H1 (cell line): ENCODE results near the gene PTPN3. TPM values are rescaled to one million over a fixed set of nuclear protein-coding genes. Genes with fewer than 3 reads are reported as not detected.

ENCODE experiments used
- CTCF ChIA-PET: fragments of 300-600 bp; sonication (Branson Sonifier 250); formaldehyde crosslinking; loops from one replicate; lab custom pipeline; 2021; ENCODE audit not compliant: partially characterized antibody; lab: Charles Lee
- POLR2A ChIA-PET: fragments of 300-600 bp; sonication (Branson Sonifier 250); formaldehyde crosslinking; loops from one replicate; lab custom pipeline; 2021; ENCODE audit warnings: inconsistent platforms; ENCODE audit not compliant: partially characterized antibody; lab: Charles Lee
- DNase-seq, 2 experiments: peaks; one replicate each; pipeline versions ENCODE4 v3.0.0 to v3.0.0-alpha.2; 2010 to 2022; ENCODE audit warnings: low spot score in 2 of 2, low read depth in 1 of 2, mixed read lengths in 1 of 2
- FAIRE-seq: peaks from 2 replicates; lab custom pipeline; 2011; peaks lifted over from hg19 to GRCh38; lab: Jason Lieb, UNC
- H2AFZ ChIP-seq: 2 replicates; pipeline ENCODE4 v1.8.1; 2012; ENCODE audit warnings: low read length, inconsistent platforms
- H2AK5ac ChIP-seq: 2 replicates; pipeline ENCODE4 v1.6.1; 2013; ENCODE audit warnings: low read depth, low read length
- H2BK120ac ChIP-seq: replicated peaks from 2 replicates; pipeline ENCODE3; 2013; ENCODE audit warnings: low read depth, low read length, inconsistent platforms
- H2BK12ac ChIP-seq: 2 replicates; pipeline ENCODE4 v1.6.1; 2013; ENCODE audit warnings: low read depth, low read length
- H2BK15ac ChIP-seq: 2 replicates; pipeline ENCODE4 v1.6.1; 2013; ENCODE audit warnings: low read length
- H2BK20ac ChIP-seq: 2 replicates; pipeline ENCODE4 v1.6.1; 2013; ENCODE audit warnings: low read length
- H2BK5ac ChIP-seq: 2 replicates; pipeline ENCODE4 v1.6.1; 2013; ENCODE audit warnings: low read depth, low read length
- H3K14ac ChIP-seq: 2 replicates; pipeline ENCODE4 v1.6.1; 2013; ENCODE audit warnings: inconsistent platforms; ENCODE audit not compliant: insufficient read length
- H3K18ac ChIP-seq: 2 replicates; pipeline ENCODE4 v1.6.1; 2013; ENCODE audit warnings: low read length; ENCODE audit errors: extremely low read depth
- H3K23ac ChIP-seq: 2 replicates; pipeline ENCODE4 v1.6.1; 2013; ENCODE audit warnings: inconsistent platforms; ENCODE audit not compliant: insufficient read length
- H3K23me2 ChIP-seq: 2 replicates; pipeline ENCODE4 v1.6.1; 2013; ENCODE audit warnings: low read depth, low read length
- H3K27ac ChIP-seq: 2 replicates; pipeline ENCODE4 v1.6.1; 2011; ENCODE audit warnings: low read depth, low read length, inconsistent platforms
- H3K27me3 ChIP-seq, 4 experiments: replicated peaks in 1 of 4; 1 replicate in 1 of 4; 2 replicates in 3 of 4; pipeline versions ENCODE4 v1.6.1 to v1.8.1; 2011 to 2013; ENCODE audit warnings: low read length in 3 of 4, mild to moderate bottlenecking in 3 of 4, inconsistent platforms in 2 of 4, mixed read lengths in 2 of 4, moderate library complexity in 1 of 4; ENCODE audit not compliant: control insufficient read depth in 3 of 4, insufficient read depth in 3 of 4; ENCODE audit errors: extremely low read depth in 1 of 4
- H3K36me3 ChIP-seq, 4 experiments: 2 replicates each; pipeline versions ENCODE4 v1.6.1 to v1.8.1; 2011 to 2013; ENCODE audit warnings: mild to moderate bottlenecking in 4 of 4, low read length in 3 of 4, moderate library complexity in 2 of 4, control low read depth in 1 of 4, inconsistent platforms in 1 of 4; ENCODE audit not compliant: insufficient read depth in 4 of 4, control insufficient read depth in 2 of 4
- H3K4ac ChIP-seq: replicated peaks from 2 replicates; pipeline ENCODE3; 2013; ENCODE audit warnings: low read length, low read depth, mixed read lengths, inconsistent platforms; ENCODE audit not compliant: insufficient read length
- H3K4me1 ChIP-seq, 4 experiments: replicated peaks in 1 of 4; 1 replicate in 1 of 4; 2 replicates in 3 of 4; pipeline versions ENCODE4 v1.6.1 to v1.8.1; 2011 to 2013; ENCODE audit warnings: low read length in 3 of 4, inconsistent platforms in 2 of 4, mixed read lengths in 1 of 4; ENCODE audit not compliant: insufficient read depth in 4 of 4, control insufficient read depth in 3 of 4
- H3K4me2 ChIP-seq, 2 experiments: 2 replicates each; pipeline versions ENCODE4 v1.6.1 to v1.8.1; 2011 to 2013; ENCODE audit warnings: low read depth in 2 of 2, low read length in 2 of 2, control low read depth in 1 of 2, inconsistent platforms in 1 of 2, mild to moderate bottlenecking in 1 of 2; ENCODE audit not compliant: insufficient read depth in 1 of 2
- H3K4me3 ChIP-seq, 4 experiments: fragments of 200-600, 300-600 bp in 1 of 4; sonication (generic), shearing (Covaris generic), sonication (Bioruptor Twin) in 1 of 4; 2 replicates each; pipeline versions ENCODE4 v1.5.1 to v1.8.1; 2011 to 2016; ENCODE audit warnings: low read length in 4 of 4, low read depth in 3 of 4, control low read depth in 2 of 4, inconsistent platforms in 2 of 4, mild to moderate bottlenecking in 2 of 4, mixed read lengths in 1 of 4, moderate library complexity in 1 of 4; ENCODE audit not compliant: insufficient read depth in 2 of 4; ENCODE audit errors: extremely low read depth in 1 of 4
- H3K56ac ChIP-seq: replicated peaks from 2 replicates; pipeline ENCODE3; 2013; ENCODE audit warnings: low read depth, mild to moderate bottlenecking, mixed read lengths, low read length, inconsistent platforms; ENCODE audit not compliant: insufficient read length
- H3K79me1 ChIP-seq: 2 replicates; pipeline ENCODE4 v1.6.1; 2013; ENCODE audit warnings: low read depth, low read length, control low read depth
- H3K79me2 ChIP-seq, 2 experiments: 2 replicates each; pipeline versions ENCODE4 v1.6.1 to v1.8.1; 2012 to 2013; ENCODE audit warnings: low read length in 2 of 2, mild to moderate bottlenecking in 2 of 2, inconsistent platforms in 1 of 2; ENCODE audit not compliant: insufficient read depth in 2 of 2, control insufficient read depth in 1 of 2
- H3K9ac ChIP-seq, 4 experiments: replicated peaks in 1 of 4; 1 replicate in 1 of 4; 2 replicates in 3 of 4; pipeline versions ENCODE4 v1.6.1 to v1.8.1; 2011 to 2013; ENCODE audit warnings: low read depth in 3 of 4, low read length in 3 of 4, control low read depth in 2 of 4, mild to moderate bottlenecking in 2 of 4, moderate library complexity in 2 of 4, inconsistent platforms in 1 of 4; ENCODE audit errors: extremely low read depth in 1 of 4
- H3K9me3 ChIP-seq, 2 experiments: 2 replicates each; pipeline versions ENCODE4 v1.6.1 to v1.8.1; 2012 to 2013; ENCODE audit warnings: mild to moderate bottlenecking in 2 of 2, moderate library complexity in 2 of 2, control low read depth in 1 of 2, inconsistent platforms in 1 of 2, low read depth in 1 of 2, low read length in 1 of 2, mixed read lengths in 1 of 2; ENCODE audit not compliant: insufficient read depth in 2 of 2
- H4K20me1 ChIP-seq, 2 experiments: replicated peaks in 1 of 2; 2 replicates each; pipeline versions ENCODE3 to v1.8.1; 2011 to 2013; ENCODE audit warnings: inconsistent platforms in 2 of 2, low read length in 2 of 2, mild to moderate bottlenecking in 1 of 2; ENCODE audit not compliant: insufficient read depth in 2 of 2, control insufficient read depth in 1 of 2
- H4K5ac ChIP-seq: 2 replicates; pipeline ENCODE4 v1.6.1; 2013; ENCODE audit warnings: low read length, low read depth, mixed read lengths, inconsistent platforms; ENCODE audit not compliant: insufficient read length
- H4K8ac ChIP-seq: 2 replicates; pipeline ENCODE4 v1.8.0; 2013; ENCODE audit warnings: mild to moderate bottlenecking, moderate library complexity, low read length, inconsistent platforms; ENCODE audit not compliant: insufficient read depth; ENCODE audit errors: extremely low read depth
- H4K91ac ChIP-seq: replicated peaks from 2 replicates; pipeline ENCODE3; 2013; ENCODE audit warnings: low read length, mixed read lengths, inconsistent platforms; ENCODE audit not compliant: insufficient read length
- BRCA1 ChIP-seq: IDR thresholded peaks from 2 replicates; pipeline ENCODE4 v1.6.1; 2012; ENCODE audit warnings: low read depth, low read length, improper control_type of control experiment
- CHD1 ChIP-seq: IDR thresholded peaks from 2 replicates; pipeline ENCODE4 v1.6.1; 2012; ENCODE audit warnings: low read depth, low read length, improper control_type of control experiment
- JUND ChIP-seq: IDR thresholded peaks from 2 replicates; pipeline ENCODE4 v1.6.1; 2011; ENCODE audit warnings: mild to moderate bottlenecking, improper control_type of control experiment, low read length
- KDM5A ChIP-seq: fragments of 200-600 bp; IDR thresholded peaks from 2 replicates; pipeline ENCODE4 v1.7.1; 2012; ENCODE audit warnings: mild to moderate bottlenecking, low read length, inconsistent platforms, mixed read lengths
- NRF1 ChIP-seq: IDR thresholded peaks from 2 replicates; pipeline ENCODE4 v1.6.1; 2011; ENCODE audit warnings: mild to moderate bottlenecking, low read depth, low read length, improper control_type of control experiment
- SP1 ChIP-seq: IDR thresholded peaks from 2 replicates; pipeline ENCODE4 v1.6.1; 2011; ENCODE audit warnings: low read depth, low read length
- SUZ12 ChIP-seq: fragments of 200-600 bp; sonication (generic); IDR thresholded peaks from 2 replicates; pipeline ENCODE4 v1.6.1; 2012; ENCODE audit warnings: mild to moderate bottlenecking, inconsistent platforms, low read length, moderate library complexity, mixed read lengths
- TBP ChIP-seq: IDR thresholded peaks from 2 replicates; pipeline ENCODE4 v1.6.1; 2011; ENCODE audit warnings: low read depth, low read length, improper control_type of control experiment
- TCF12 ChIP-seq: IDR thresholded peaks from 2 replicates; pipeline ENCODE4 v1.6.1; 2011; ENCODE audit warnings: low read depth, mild to moderate bottlenecking, low read length
- ZNF274 ChIP-seq: IDR thresholded peaks from 2 replicates; pipeline ENCODE4 v1.7.0; 2012; ENCODE audit warnings: low read length, borderline replicate concordance; ENCODE audit errors: extremely low read depth
- WGBS, 2 experiments: shearing (Covaris generic) in 1 of 2; methylation state at CpG; one replicate each; pipeline versions ENCODE4 v1.1.6 to v1.1.7; 2013 to 2015; ENCODE audit warnings: low lambda C conversion rate in 2 of 2, mixed read lengths in 2 of 2, inconsistent platforms in 1 of 2, low coverage in 1 of 2, missing lambda C conversion rate in 1 of 2; ENCODE audit not compliant: insufficient replicate concordance in 2 of 2, insufficient coverage in 1 of 2, insufficient read length in 1 of 2; ENCODE audit errors: extremely low coverage in 1 of 2, missing lambda C conversion rate in 1 of 2; 5-methylcytosine and 5-hydroxymethylcytosine counted together
- polyA plus RNA-seq, 7 experiments: library from polyadenylated mRNA; depleted of rRNA in 3 of 7; stranded (reverse) in 5 of 7; unstranded in 2 of 7; fragments of >200 nt in 5 of 7; fragments of 200-250 nt in 2 of 7; gene quantifications; 1 replicate in 5 of 7; 2 replicates in 1 of 7; 4 replicates in 1 of 7; pipeline versions ENCODE4 v1.2.1 to v1.2.3, GENCODE V29; 2011 to 2013; ENCODE audit warnings: missing spikeins in 2 of 7, mixed read lengths in 2 of 7
- total RNA-seq: library from RNA; stranded (reverse); fragmentation: NEBNext Ultra II Directional; extraction: Animal tissue kit (Norgen Biotek cat#: 25700); gene quantifications from 2 replicates; pipeline ENCODE4 v1.2.1, GENCODE V29; 2021
- TF ChIP-seq, protein P1 (sequence below): IDR thresholded peaks from 2 replicates; pipeline ENCODE4 v1.6.1; 2011; ENCODE audit warnings: low read length, improper control_type of control experiment

PTPN3 gene
- total and polyA plus RNA-seq, 2 of the 8 experiments (the other 6 are each of a cell fraction or from before 2014, with no cell fraction given): 2.9 to 3.7 TPM

DNA sequence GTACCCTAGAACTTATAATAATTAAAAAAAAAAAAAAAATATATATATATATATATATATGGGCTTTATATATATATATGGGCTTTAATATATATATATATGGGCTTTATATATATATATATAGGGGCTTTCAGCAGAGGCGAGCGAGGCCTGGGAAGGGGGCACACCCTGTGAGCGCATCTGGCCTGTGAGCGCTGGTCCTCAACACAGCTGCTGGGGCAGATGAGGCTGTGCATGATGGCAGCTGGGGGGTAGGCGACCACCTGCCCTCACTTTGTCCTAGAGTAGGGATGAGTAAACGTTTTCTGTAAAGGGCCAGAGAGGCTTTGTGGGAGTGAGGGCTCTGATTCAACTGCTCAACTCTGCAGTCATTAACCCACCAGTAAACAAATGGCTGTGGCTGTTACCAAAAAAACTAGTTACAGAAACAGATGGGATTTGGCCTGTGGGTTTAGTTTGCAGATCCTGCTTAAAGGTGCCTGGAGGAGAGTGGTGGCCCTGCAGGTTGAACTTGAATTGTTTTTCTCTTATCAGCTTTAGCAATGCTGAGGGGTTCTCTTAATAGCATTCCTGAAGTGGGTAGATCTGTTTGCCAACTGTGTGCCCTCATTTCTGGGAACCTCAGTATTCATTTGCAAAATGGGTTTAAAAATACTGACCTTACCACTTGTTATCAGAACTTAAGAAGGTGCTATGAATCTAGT, 89.2 kb downstream of the PTPN3 start:
- POLR2A ChIA-PET: interaction anchor here (0.6 to 1.6 kb wide), 5 partner anchors 9 to 363 kb away, joined by 3 to 4 read pairs (median 3); no protein-coding TSS in a partner anchor
- Histone ChIP-seq H2BK15ac (no peak overlapping the region), H4K8ac (no peak overlapping the region; the same call in 1 of the 2 replicates), H4K5ac (no peak overlapping the region), H4K91ac (peak overlapping the region; percentile 38), H3K36me3 (no peaks in the 10 kb centered on the region), H2BK20ac (peak overlapping the region; percentile 73; the same call in 1 of the 2 replicates), H3K79me2 (no peaks in the 10 kb centered on the region), H2BK5ac (peak overlapping the region; percentile 72; the same call in 1 of the 2 replicates), H3K4ac (no peak overlapping the region), H3K9me3 (no peaks in the 10 kb centered on the region), H2BK12ac (peak overlapping the region; percentile 90; the same call in 1 of the 2 replicates), H3K9ac (0 out of 7 replicates have a peak overlapping the region, but pooled peaks of 1 of the 4 experiments have one; percentile 0), H4K20me1 (no peaks in the 10 kb centered on the region), H3K18ac (no peak overlapping the region), H3K79me1 (no peaks in the 10 kb centered on the region), H3K23ac (no peak overlapping the region), H2BK120ac (no peak overlapping the region), H2AK5ac (no peak overlapping the region), H2AFZ (no peak overlapping the region), H3K23me2 (no peaks in the 10 kb centered on the region), H3K27me3 (no peaks in the 10 kb centered on the region), H3K4me1 (peaks cover 5 to 20% (median 12%) of the 10 kb centered on the region in 4 experiments; a peak in 5 of 7 replicates), H3K4me2 (peak overlapping the region; percentile 9 to 18; a peak in 1 of 4 replicates), H3K56ac (no peak overlapping the region), H3K27ac (no peak overlapping the region), H3K14ac (no peak overlapping the region), H3K4me3 (no peak overlapping the region)
- DNase-seq: no peak
- CTCF ChIA-PET: interaction anchor here (0.8 to 5.7 kb wide), 28 partner anchors 9 to 263 kb away, joined by 3 to 80 read pairs (median 6); partner anchors contain the start of gene FRRS1L
- no peak for FAIRE-seq
- no peak for TF ChIP-seq TCF12
- TF ChIP-seq, protein P1, sequence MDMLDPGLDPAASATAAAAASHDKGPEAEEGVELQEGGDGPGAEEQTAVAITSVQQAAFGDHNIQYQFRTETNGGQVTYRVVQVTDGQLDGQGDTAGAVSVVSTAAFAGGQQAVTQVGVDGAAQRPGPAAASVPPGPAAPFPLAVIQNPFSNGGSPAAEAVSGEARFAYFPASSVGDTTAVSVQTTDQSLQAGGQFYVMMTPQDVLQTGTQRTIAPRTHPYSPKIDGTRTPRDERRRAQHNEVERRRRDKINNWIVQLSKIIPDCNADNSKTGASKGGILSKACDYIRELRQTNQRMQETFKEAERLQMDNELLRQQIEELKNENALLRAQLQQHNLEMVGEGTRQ: no peak
- no peak for TF ChIP-seq JUND
- no peak for TF ChIP-seq ZNF274
- no peak for TF ChIP-seq KDM5A
- TF ChIP-seq SP1: no peak
- TF ChIP-seq TBP: no peak
- TF ChIP-seq SUZ12: no peak
- TF ChIP-seq BRCA1: no peak
- TF ChIP-seq NRF1: no peak
- TF ChIP-seq CHD1: no peak
- 61% methylated on average over 6 of the region's 6 CpGs; no CpG with 5 or more reads in 1 of the 2 experiments for WGBS, 2 experiments
